CD14-positive monocyte (primary cell): ENCODE measurements around the gene ARHGAP18. TPM values are rescaled to one million over a fixed set of nuclear protein-coding genes. Genes with fewer than 3 reads are reported as not detected.

Source experiments
- DNase-seq, 3 donors: peaks; one replicate each; pipeline ENCODE4 v3.0.0-alpha.2; 2011 to 2022
- H2AFZ ChIP-seq: 2 replicates; pipeline ENCODE4 v1.6.0; 2012; ENCODE audit warnings: mild to moderate bottlenecking, low read depth, low read length, inconsistent platforms; ENCODE audit not compliant: insufficient read depth, poor library complexity, severe bottlenecking
- H3K27ac ChIP-seq, 2 donors: 1 replicate in 1 of 2; 2 replicates in 1 of 2; pipeline ENCODE4 v1.5.1; 2012 to 2013; ENCODE audit warnings: low read length in 2 of 2, control low read depth in 1 of 2, inconsistent platforms in 1 of 2, low read depth in 1 of 2, mild to moderate bottlenecking in 1 of 2
- H3K27me3 ChIP-seq, 2 donors: one replicate each; pipeline versions ENCODE4 v1.6.0 to v1.6.1; 2011 to 2013; ENCODE audit warnings: low read length in 2 of 2; ENCODE audit not compliant: control insufficient read depth in 2 of 2, insufficient read depth in 2 of 2
- H3K36me3 ChIP-seq, 2 donors: replicated peaks in 1 of 2; 1 replicate in 1 of 2; 2 replicates in 1 of 2; pipeline versions ENCODE4 v1.5.1 to v1.6.1; 2012 to 2013; ENCODE audit warnings: low read length in 2 of 2, control low read depth in 1 of 2, inconsistent platforms in 1 of 2, mild to moderate bottlenecking in 1 of 2; ENCODE audit not compliant: insufficient read depth in 2 of 2, control insufficient read depth in 1 of 2
- H3K4me1 ChIP-seq, 2 donors: 1 replicate in 1 of 2; 2 replicates in 1 of 2; pipeline versions ENCODE4 v1.5.1 to v1.6.1; 2012 to 2013; ENCODE audit warnings: low read length in 2 of 2, control low read depth in 1 of 2, inconsistent platforms in 1 of 2, mild to moderate bottlenecking in 1 of 2, moderate library complexity in 1 of 2; ENCODE audit not compliant: insufficient read depth in 2 of 2, control insufficient read depth in 1 of 2
- H3K4me2 ChIP-seq: replicated peaks from 2 replicates; pipeline ENCODE3; 2012; ENCODE audit warnings: low read length, moderate library complexity, mild to moderate bottlenecking; ENCODE audit not compliant: poor library complexity, severe bottlenecking; ENCODE audit errors: extremely low read depth
- H3K4me3 ChIP-seq, 3 experiments: fragments of 200-600 bp in 1 of 3; sonication (generic) in 1 of 3; replicated peaks in 1 of 3; 1 replicate in 2 of 3; 2 replicates in 1 of 3; pipeline ENCODE4 v1.5.1; 2011 to 2013; ENCODE audit warnings: low read length in 3 of 3, mild to moderate bottlenecking in 3 of 3, control low read depth in 2 of 3, low read depth in 2 of 3, inconsistent platforms in 1 of 3, moderate library complexity in 1 of 3
- H3K79me2 ChIP-seq: 2 replicates; pipeline ENCODE4 v1.6.0; 2012; ENCODE audit warnings: mild to moderate bottlenecking, control low read depth, inconsistent platforms, low read length, moderate library complexity; ENCODE audit not compliant: insufficient read depth
- H3K9ac ChIP-seq: 2 replicates; pipeline ENCODE4 v1.6.0; 2017; ENCODE audit warnings: low read length, mild to moderate bottlenecking; ENCODE audit not compliant: insufficient read depth, poor library complexity, severe bottlenecking
- H3K9me3 ChIP-seq, 2 donors: replicated peaks in 1 of 2; 1 replicate in 1 of 2; 2 replicates in 1 of 2; pipeline versions ENCODE4 v1.5.1 to v1.6.1; 2012 to 2013; ENCODE audit warnings: low read length in 2 of 2, control low read depth in 1 of 2; ENCODE audit not compliant: control insufficient read depth in 1 of 2, insufficient read depth in 1 of 2
- H4K20me1 ChIP-seq: 2 replicates; pipeline ENCODE4 v1.6.0; 2012; ENCODE audit warnings: mild to moderate bottlenecking, low read length, control low read depth, moderate library complexity; ENCODE audit not compliant: insufficient read depth
- H3K27ac Mint-ChIP-seq, 7 donors: one replicate each; pipeline ENCODE4 v1.8.0; 2020; ENCODE audit warnings: mild to moderate bottlenecking in 7 of 7, mixed read lengths in 7 of 7, moderate library complexity in 6 of 7, inconsistent platforms in 2 of 7
- H3K27me3 Mint-ChIP-seq, 3 donors: one replicate each; pipeline ENCODE4 v1.8.0; 2021 to 2022; ENCODE audit warnings: low read depth in 3 of 3, mild to moderate bottlenecking in 3 of 3, mixed read lengths in 3 of 3, moderate library complexity in 3 of 3, inconsistent platforms in 1 of 3
- H3K36me3 Mint-ChIP-seq, 2 donors: one replicate each; pipeline ENCODE4 v1.8.0; 2020; ENCODE audit warnings: mixed read lengths in 2 of 2, inconsistent platforms in 1 of 2, mild to moderate bottlenecking in 1 of 2
- H3K4me1 Mint-ChIP-seq: one replicate; pipeline ENCODE4 v1.8.0; 2020; ENCODE audit warnings: mild to moderate bottlenecking, mixed read lengths
- H3K4me3 Mint-ChIP-seq, 2 donors: one replicate each; pipeline ENCODE4 v1.8.0; 2020; ENCODE audit warnings: mild to moderate bottlenecking in 2 of 2, mixed read lengths in 2 of 2, moderate library complexity in 1 of 2
- H3K9me3 Mint-ChIP-seq, 7 donors: one replicate each; pipeline ENCODE4 v1.8.0; 2020 to 2022; ENCODE audit warnings: mixed read lengths in 7 of 7, mild to moderate bottlenecking in 6 of 7, moderate library complexity in 6 of 7, inconsistent platforms in 2 of 7
- WGBS: methylation state at CpG from one replicate; pipeline ENCODE4 v1.1.5; 2013; ENCODE audit warnings: missing lambda C conversion rate; ENCODE audit not compliant: insufficient coverage; 5-methylcytosine and 5-hydroxymethylcytosine counted together
- intact Hi-C, 2 donors: fragments of 100-400 bp; cut with micrococcal nuclease; formaldehyde crosslinking; loops; one replicate each; pipeline versions ENCODE4 v1.15.0 to v1.15.1; 2023
- polyA plus RNA-seq, 3 donors: library from polyadenylated mRNA; depleted of rRNA in 1 of 3; unstranded in 2 of 3; stranded (reverse) in 1 of 3; fragments of 300-500 nt in 2 of 3; fragments of >200 nt in 1 of 3; fragmentation: Illumina TruSeq in 2 of 3; gene quantifications; 1 replicate in 2 of 3; 2 replicates in 1 of 3; pipeline ENCODE4 v1.2.3, GENCODE V29; 2012 to 2021
- TF ChIP-seq, protein P1 (sequence below): fragments of 200-600 bp; IDR thresholded peaks from one replicate; pipeline ENCODE4 v1.8.0; 2022; ENCODE audit warnings: antibody characterized with exemption, mild to moderate bottlenecking

Gene ARHGAP18
- polyA plus RNA-seq, 3 donors, result 3.7 to 5.6 (median 3.8) TPM

DNA sequence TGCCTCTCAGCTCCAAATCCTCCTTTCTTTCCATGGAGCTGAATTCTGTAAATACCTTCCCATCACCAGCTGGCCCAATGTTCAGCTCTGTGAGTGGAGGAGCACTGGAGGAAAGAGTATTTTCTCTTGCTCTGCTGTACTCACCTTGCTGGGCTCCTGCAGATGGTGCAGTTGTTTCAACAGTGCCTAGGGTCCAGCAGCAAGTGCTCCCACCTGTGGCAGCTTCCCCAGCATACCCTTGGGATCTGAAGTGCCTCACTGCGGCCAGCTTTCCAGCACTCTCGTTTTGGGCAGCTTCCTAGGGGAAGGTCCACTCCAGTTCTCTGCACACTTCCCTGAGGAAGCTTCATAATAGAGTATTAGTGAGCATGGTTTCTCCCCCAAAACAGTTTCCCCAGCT, 170.9 kb downstream of the ARHGAP18 start:
- intact Hi-C loops, result no loop called here
- H3K4me1 Mint-ChIP-seq, result no peaks in the 10 kb centered on the region
- no CpG with 5 or more reads among the region's 2 CpGs for WGBS

DNA sequence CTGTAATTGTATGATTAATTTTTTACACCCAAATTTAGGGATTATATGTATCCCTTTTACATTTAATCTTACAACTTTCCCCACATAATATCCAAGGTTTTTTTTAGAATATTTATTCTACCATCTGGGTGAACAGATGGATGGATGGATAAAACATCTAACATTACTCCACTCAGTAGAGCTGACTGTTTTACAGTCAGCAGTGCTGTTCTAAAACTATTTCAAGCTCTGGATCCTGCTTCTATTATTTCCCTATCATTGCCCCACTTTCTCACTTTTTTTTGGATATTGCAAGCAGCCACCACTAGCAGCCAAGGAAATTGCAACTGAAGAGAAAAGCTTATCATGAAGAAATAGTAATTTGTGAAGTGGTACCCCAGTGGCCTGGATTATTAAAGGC, 173.7 kb downstream of the ARHGAP18 start:
- Mint-ChIP-seq H3K4me3 (no peak overlapping the region), H3K9me3 (peaks cover 0 to 11% (median 4%) of the 10 kb centered on the region in 7 donors), H3K4me1 (no peaks in the 10 kb centered on the region), H3K27ac (no peak overlapping the region), H3K36me3 (no peaks in the 10 kb centered on the region), H3K27me3 (peaks cover 0 to 2% (median 0%) of the 10 kb centered on the region in 3 donors)
- Histone ChIP-seq H3K27me3 (no peaks in the 10 kb centered on the region), H3K9ac (no peak overlapping the region), H3K36me3 (no peaks in the 10 kb centered on the region), H3K9me3 (no peaks in the 10 kb centered on the region), H3K4me2 (no peak overlapping the region), H3K79me2 (no peaks in the 10 kb centered on the region), H3K4me1 (no peaks in the 10 kb centered on the region), H4K20me1 (no peaks in the 10 kb centered on the region), H3K4me3 (no peak overlapping the region), H3K27ac (no peak overlapping the region), H2AFZ (no peak overlapping the region)
- no peak for DNase-seq
- TF ChIP-seq, protein P1, sequence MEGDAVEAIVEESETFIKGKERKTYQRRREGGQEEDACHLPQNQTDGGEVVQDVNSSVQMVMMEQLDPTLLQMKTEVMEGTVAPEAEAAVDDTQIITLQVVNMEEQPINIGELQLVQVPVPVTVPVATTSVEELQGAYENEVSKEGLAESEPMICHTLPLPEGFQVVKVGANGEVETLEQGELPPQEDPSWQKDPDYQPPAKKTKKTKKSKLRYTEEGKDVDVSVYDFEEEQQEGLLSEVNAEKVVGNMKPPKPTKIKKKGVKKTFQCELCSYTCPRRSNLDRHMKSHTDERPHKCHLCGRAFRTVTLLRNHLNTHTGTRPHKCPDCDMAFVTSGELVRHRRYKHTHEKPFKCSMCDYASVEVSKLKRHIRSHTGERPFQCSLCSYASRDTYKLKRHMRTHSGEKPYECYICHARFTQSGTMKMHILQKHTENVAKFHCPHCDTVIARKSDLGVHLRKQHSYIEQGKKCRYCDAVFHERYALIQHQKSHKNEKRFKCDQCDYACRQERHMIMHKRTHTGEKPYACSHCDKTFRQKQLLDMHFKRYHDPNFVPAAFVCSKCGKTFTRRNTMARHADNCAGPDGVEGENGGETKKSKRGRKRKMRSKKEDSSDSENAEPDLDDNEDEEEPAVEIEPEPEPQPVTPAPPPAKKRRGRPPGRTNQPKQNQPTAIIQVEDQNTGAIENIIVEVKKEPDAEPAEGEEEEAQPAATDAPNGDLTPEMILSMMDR, result no peak
- intact Hi-C loops, result no loop called here

More for the DNA sequence above, 170.9 kb downstream of the ARHGAP18 start:
- no peaks in the 10 kb centered on the region for H3K27me3 ChIP-seq
- no peaks in the 10 kb centered on the region for H3K36me3 ChIP-seq
- no peak for DNase-seq
- Mint-ChIP-seq H3K9me3 (no peaks in the 10 kb centered on the region), H3K36me3 (no peaks in the 10 kb centered on the region), H3K27ac (peak overlapping the region in 1 of 7 donors; percentile 33), H3K27me3 (peaks cover 0 to 2% (median 0%) of the 10 kb centered on the region in 3 donors), H3K4me3 (no peak overlapping the region)
- H3K27ac ChIP-seq, result no peak overlapping the region
- H3K4me2 ChIP-seq, result no peak overlapping the region
- no peaks in the 10 kb centered on the region for H3K9me3 ChIP-seq
- no peak overlapping the region for H3K9ac ChIP-seq
- no peaks in the 10 kb centered on the region for H4K20me1 ChIP-seq
- no peaks in the 10 kb centered on the region for H3K79me2 ChIP-seq
- H3K4me1 ChIP-seq, result no peaks in the 10 kb centered on the region
- TF ChIP-seq, protein P1, result no peak
- H3K4me3 ChIP-seq, result no peak overlapping the region
- H2AFZ ChIP-seq, result no peak overlapping the region
